Measurements from ENCODE around the gene AGO1.

Gene AGO1

DNA sequence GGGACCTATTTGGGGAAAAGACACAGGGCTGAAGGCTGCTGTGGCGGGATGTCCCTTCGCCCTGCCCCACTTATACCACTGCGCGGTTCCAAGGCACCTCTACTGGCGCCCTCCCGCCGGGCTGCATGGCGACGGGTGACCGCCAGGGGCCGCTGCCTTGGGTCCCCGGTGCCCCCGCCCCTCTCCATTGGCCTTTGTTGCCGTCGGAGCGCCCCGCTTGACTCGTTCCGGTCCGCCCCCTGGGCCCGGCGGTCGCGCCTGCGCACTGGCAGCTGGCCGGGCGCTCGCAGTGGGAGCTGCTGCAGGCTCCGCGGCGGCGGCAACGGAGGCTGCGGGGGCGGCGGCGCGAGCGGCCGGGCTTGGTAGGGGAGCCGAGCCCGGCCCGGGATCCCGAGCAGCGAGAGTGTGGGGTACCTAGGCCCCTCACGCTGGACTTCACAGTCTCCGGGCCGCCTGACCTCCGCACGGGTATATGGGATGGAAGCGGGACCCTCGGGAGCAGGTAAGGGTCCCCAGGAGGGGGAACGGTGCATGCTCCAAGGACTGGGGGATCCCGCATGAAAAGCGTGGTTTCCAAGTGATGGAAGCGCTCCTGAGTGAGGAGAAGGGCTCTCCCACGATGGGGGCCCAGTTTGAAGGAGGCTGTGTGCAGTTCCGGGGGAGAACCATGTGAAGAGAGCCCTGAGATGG is at the start of gene AGO1:
Gene AGO1 (plus strand): TSS at position 265 of the 690 bp plus-strand sequence. CDS start 213 bp downstream, at position 478.
- DNase-seq (ENCODE audit: low read depth): peak; percentile 94

DNA sequence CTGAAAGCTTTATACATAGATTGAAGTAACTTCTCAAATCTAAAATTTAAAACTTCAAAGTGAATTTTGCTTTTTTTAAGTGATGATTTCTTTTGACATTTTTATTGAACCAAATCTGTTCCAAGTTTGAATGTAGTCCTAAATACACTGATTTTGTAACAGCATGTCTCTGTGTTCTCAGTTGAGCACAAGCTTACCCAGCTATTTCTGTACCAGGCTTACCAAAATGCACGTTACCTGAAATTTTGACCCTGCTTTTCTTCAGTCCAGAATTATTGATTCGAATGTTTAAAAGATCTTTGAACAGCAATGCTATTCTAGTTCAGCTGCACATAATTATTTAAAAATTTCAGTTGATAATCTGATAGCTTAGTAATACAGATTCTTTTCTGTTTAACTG is 49.6 kb upstream of the AGO1 start:
- no peak for DNase-seq (ENCODE audit: low read depth)

DNA sequence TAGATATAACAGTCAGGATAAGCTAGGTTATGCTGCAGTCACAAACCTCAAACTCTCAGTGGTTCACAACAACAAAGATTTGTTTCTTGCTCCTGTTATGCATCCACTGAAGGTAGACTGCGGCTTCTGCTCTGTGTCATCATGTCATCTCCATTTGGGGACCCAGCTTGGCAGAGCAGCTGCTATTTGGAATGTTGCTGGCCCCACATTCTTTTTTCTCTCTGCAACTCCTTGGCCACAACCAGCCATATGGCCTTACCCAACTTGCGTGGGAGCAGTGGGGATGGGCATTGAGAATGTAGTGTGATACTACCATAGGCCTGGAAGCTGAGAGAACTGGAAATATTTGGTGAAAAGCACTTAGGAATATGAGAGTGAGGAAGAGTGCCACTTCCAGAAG is 48.8 kb upstream of the AGO1 start:
- DNase-seq (ENCODE audit: low read depth): no peak

DNA sequence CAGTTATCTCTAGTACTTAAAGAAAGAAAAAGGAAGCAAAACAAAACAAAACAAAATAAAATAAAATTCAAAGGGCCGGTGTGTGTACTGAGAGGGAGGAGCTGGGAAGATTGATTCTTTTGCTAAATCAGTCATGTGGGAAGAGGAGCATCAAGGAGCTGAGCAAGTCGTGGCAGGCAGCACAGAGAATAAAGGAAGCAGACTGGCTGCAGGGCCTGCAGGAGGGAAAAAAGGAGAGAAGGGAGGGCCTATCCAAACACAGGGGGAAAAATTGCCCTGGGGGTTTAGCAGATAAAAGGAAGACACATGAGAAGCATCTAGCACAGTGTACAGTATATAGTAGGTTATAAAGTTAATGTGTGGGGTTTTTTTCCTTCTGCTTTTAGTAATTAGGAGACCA is 47.6 kb upstream of the AGO1 start:
- DNase-seq (ENCODE audit: low read depth): no peak

DNA sequence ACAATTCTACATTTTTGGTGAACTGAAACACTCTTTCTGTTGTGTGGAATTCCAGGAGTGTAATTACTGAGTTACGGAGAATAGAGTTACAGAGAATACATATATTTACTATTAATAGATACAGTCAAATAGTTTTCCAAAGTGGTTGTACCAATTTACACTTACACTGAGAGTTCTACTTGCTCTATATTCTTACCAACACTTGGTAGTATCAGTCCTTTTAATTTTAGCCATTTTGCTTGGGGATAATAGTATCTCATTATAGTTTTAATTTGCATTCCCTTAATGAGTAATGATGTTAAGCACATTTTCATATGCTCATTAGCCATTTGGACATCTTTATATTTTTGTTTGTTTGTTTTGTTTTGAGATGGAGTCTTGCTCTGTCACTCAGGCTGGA is 46.3 kb upstream of the AGO1 start:
- DNase-seq (ENCODE audit: low read depth): no peak

DNA sequence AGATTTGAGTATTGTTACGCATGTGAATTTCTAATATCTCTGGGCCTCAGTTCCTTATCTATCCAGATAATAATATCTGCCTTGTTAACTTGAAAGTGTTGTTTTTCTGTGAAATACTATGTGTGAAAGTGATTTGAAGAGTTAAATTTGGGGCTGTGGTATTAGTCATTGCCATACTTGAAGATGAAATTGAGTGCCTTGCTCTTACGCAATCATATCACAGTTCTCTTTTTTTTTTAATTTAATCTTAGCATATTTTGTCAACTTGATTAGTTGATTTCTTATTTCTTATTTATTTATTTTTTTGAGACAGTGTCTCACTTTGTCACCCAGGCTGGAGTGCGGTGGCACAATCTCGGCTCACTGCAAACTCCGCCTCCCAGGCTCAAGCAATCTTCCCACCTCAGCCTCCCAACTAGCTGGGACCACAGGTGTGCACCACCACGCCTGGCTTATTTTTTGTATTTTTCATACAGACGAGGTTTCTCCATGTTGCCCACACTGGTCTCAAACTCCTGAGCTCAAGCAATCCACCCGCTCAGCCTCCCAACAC is 44.2 kb upstream of the AGO1 start:
- DNase-seq (ENCODE audit: low read depth): no peak

DNA sequence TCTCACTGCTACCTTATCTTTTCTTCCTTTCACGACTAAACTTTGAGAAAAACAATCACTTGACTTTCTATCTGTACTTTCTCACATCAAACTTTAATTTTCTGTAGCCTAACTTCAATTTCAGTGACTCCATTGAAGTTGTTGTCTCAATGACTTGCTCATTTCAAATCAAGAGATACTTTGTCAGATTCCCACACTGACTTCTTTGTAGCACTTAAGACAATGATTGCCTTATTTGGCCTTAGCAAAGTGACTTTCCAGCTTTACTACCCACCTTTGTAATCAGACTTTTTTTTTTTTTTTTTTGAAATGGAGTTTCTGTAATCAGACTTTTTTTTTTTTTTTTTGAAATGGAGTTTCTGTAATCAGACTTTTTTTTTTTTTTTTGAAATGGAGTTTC is 38.2 kb upstream of the AGO1 start:
- no peak for DNase-seq (ENCODE audit: low read depth)

DNA sequence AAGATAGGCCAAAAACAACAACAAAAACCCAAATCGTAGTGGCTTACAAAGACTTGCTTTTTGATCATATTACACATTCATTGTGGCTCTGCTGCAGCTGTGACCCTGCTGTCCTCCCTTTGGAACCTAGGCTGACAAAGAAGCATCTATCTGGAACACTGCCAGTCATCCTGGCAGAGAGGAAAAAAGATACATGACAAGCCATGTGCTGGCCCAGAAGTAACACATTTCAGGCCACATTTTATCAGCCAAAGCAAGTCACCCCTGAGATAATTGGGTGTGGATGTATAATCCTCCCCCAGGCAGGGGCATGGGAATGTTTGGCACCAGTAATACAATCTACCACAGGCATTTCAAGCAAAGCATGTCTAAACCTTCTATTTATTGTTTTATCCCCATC is 37.2 kb upstream of the AGO1 start:
- DNase-seq (ENCODE audit: low read depth): no peak

DNA sequence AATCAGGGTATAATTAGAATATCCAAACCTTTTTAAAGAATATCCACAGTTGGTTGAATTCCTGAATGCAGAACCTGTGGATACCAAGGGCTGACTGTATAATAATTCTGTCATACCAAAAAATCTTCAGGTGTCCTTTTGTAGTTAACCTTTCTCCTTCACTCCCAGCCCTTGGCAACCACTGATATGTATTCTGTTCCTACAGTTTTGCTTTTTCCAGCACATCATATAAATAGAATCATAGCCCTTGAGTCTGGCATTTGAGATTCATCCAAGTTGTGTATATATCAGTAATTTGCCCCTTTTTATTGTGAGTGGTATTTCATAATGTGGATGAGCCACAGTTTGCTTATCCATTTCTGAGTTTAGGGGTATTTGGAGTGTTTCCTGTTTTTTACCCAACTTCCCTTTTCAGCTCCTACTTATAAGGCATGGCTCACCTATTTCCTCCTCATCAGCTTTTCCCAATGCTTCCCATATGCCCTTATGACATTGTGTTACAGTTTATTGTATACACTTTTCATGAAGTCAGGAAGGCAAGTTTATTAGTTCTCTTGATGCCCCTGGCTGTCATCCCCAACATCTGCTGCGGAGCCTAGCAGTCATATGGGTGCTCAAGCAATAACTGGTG is 35.0 kb upstream of the AGO1 start:
- no peak for DNase-seq (ENCODE audit: low read depth)

DNA sequence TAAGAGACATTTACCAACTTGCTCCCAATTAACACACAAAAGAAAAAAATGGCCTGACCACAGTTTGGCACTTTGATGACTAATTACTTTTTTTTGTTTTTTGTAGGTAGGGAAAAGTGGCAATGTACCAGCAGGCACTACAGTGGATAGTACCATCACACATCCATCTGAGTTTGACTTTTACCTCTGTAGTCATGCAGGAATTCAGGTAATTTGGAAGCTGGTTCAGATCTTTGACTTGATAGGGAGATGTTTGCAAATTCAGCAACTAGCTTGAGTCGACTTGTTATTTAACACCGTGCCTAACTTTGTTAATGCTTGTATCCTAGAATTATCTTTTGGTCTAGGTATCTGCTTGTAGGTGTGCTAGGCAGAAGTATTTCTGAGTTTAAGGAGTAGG is 33.0 kb upstream of the AGO1 start:
- no peak for DNase-seq (ENCODE audit: low read depth)

DNA sequence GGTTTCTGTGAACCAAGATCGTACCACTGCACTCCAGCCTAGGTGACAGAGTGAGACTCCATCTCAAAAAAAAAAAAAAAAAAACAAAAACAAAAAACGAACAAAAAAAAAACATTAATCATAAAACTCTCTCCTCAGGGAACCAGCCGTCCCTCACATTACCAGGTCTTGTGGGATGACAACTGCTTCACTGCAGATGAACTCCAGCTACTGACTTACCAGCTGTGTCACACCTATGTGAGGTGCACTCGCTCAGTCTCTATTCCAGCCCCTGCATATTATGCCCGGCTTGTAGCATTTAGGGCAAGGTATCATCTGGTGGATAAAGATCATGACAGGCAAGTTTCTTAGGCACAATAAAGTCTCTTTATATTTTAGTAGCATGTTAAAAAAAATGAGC is 32.3 kb upstream of the AGO1 start:
- no peak for DNase-seq (ENCODE audit: low read depth)

DNA sequence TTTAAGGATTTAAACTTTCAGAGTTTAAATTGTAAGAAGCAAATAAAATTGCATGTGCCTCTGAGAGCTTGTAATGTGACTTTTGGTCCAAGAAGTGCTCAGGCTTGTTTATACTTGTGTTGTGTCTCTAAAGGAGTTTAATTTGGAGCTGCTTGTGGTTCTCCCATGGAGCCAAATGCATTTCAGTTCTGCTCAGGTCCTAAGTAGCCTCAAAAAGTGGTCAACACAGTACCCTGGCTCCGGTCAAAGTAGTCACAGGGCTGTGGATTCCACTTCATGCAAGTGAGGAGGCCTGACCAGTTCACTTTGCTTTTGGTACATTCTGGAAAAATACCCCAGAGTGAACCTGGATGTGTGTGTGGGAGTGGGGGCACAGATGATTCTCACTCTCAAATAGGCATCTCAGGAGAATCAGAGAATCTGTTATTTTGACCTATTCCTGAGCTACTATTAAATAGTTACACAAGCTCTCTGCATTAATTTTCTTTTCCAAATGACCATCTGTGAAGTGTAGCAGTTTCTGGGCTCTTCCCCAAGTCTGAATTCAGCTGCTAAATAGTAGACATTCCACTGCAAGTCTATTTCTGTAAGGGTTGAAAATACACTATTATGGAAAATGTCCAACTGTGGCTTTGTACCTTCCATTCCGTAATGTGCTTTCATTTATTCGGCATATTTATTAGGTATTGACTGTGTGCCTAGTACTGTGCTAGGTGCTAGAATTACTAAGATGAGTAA is 31.7 kb upstream of the AGO1 start:
- DNase-seq (ENCODE audit: low read depth): no peak

DNA sequence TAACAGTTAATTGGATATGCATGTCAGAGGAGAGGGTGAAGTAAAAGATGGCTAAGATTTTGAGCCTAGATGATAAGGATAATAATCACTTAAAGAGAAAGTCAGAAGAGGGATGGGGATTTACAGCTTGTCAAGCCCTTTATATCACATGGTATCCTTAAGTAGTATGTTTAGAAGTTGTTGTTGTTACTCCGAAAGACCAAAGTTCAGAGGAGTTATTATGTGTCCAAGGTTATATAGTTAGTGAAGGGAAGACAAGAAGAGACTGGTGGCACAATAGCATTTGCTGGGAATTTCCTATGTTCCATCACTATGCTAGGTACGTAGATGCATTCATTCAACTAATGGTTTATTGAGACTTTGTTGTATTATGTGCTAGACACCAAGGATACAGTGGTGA is 30.8 kb upstream of the AGO1 start:
- no peak for DNase-seq (ENCODE audit: low read depth)

DNA sequence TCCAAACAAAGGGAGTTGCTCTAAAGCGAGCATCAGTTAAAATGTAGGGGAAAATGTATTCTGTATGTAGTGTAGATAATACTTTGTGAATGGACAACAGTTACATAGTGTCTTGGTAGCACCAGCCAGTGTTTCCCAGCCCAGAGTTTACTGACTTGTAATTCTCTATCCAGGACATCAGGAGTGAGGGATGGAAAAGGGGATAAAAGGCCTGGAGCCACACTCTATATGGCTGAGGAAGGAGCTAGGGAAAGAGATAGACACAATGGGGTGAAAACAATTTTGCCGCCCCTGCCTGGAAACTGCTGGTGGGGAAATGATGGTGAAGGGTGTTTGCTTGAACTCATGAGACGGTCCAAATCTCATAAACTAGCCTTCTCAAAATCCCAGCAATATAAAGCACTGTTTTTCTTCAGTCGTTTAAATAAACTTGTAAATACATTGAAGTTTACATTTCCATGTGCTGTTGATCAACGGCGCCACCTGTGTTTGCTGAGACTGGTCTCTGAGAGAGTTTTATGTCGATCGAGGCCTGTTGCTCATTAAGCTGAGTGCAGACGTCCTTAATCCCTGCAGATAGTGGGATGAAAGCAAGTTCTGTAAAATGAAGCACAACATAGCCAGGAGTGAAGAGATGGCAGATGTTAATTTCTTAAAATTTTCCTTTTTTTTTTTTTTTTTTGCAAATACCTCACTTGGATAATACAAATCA is 27.9 kb upstream of the AGO1 start:
- no peak for DNase-seq (ENCODE audit: low read depth)

DNA sequence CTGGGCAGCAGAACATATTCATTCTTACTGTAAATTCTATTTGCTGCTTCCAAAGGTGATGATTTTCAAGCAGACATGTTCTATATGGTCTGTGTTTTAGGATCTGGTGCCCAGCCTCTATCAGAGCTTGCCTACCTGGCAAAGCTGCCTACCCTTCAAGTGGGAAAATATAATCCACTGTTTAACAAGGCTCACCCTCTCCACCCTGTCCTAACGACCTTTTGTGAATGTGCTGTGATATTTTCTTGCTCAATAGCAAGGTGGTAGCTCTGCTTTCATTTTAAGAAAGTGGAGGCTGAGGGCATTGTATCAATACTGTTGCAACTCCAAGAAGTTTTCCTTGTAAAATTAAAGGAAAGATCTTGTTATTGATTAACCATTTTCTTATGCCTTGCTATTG is 26.0 kb upstream of the AGO1 start:
- no peak for DNase-seq (ENCODE audit: low read depth)

DNA sequence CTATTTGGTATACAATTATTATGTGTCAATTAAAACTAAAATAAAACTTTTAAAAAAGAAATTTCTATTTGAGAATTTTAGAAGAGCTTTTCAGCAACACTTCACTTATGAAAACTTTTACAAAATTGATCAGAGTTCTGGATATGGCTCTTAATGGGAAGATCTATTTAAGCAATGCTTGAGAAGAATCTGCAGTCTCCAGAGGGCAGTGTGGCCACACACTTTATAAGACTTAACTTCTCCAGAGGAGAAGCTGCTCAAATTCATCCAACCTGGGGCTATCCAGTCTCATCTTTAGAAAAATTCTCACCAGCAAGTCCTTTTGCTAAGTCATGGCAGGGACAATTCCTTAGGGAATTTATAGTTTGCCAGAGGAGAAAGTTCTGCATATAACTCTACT is 25.2 kb upstream of the AGO1 start:
- no peak for DNase-seq (ENCODE audit: low read depth)

DNA sequence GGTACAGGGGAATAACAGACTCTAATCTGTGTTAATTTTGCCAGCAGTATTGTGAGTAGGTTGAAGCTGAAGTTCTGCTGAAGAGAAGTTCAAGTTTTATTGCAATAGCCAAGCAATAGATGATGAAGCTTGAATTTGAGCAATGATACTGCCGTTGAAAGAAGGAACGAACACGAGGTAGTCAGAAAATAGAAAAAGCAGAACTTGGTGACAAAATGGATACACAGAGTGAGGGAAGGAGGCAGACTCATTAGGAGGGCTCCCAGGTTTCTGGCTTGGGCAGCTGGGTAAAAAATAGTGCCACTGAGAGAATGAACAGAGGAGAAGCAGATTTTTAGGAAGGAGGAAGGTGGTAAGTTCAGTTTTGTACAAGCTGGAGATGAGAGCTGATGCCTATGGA is 22.3 kb upstream of the AGO1 start:
- DNase-seq (ENCODE audit: low read depth): no peak

DNA sequence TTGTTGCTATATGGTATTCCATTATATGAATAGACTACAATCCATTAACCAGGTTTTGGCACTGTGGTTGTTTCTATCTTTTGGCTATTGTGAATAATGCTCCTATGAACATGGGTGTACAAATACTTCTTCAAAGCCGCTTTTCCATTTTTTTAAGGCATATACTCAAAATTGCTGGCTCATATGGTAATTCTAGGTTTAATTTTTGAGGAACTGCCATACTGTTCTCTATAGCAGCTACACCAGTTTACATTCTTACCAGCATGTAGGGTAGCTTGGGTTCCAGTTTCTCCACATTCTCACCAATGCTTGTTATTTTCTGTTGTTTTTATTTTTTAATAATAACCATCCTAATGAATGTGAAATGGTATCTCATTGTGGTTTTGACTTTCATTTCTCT is 19.9 kb upstream of the AGO1 start:
- DNase-seq (ENCODE audit: low read depth): no peak

DNA sequence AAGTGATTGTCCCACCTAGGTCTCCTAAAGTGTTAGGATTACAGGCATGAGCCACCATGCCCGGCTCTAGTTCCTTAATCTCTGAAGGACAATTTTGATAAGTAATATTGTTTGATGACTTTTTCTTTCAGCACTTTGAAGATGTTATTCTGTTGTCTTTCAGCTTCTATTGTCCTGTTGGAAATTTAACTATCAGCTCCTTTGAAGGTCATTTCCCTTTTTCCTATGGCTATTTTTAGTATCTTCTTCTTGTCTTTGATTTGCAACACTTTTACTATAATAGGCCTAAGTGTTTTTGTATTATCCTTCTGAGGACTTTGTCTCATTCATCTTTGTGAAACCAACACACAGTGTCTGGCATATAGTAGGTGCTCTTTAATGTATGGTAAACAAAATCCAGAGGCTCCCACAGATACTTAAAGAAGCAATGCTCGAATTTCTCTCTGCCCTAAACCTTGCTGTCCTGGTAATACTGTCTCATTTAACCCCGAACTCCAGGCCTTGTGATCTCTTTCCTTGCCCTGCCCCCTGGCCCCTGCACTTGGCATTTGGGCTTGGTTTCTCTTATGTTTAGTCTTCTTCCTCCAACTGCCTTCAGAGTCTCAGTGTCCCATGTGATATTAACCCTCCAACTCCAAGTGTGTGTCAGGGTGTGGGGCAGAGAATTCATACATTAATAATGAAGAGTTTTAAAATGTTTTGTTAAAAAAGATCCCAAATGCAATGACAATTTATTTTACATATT is 19.0 kb upstream of the AGO1 start:
- DNase-seq (ENCODE audit: low read depth): no peak

DNA sequence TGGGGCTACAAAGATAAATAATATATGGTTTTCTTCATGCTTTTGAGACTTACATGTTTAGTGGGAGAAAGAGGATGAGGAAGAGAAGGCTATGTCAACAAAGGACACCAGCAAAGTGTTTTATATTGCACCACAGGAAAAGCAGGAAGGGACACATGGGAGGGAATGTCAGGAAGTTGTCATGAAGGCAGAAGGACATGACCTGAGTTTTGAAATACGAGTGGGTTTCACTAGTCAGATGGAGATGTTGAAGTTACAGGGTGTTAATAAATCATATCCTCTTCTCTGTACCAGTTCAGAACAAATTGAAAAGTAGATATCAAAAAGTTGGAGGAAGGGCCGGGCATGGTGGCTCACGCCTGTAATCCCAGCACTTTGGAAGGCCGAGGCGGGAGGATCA is 18.2 kb upstream of the AGO1 start:
- no peak for DNase-seq (ENCODE audit: low read depth)

DNA sequence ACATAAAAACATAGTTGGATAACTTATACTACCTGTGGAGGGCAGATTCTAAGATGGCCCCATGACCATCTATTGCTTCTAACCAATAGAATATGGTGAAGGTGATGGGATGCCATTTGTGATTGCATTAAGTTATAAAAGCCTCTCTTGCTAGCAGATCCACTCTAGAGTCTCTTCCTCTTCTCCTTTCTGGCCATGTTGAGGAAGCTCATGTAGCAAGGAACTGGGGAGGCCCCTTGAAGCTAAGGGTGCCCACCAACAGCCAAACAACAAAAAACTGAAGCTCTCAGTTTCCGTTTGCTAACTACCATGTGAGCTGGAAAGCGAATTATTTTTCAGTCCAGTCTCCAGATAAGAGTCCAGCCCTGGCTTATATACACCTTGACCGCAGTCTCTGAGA is 16.0 kb upstream of the AGO1 start:
- DNase-seq (ENCODE audit: low read depth): no peak

Measured in stimulated activated CD8-positive, alpha-beta memory T cell treated with anti-CD3 and anti-CD28 coated beads, Interleukin-12 subunit alpha, Interleukin-12 subunit beta, amount 100 ng/mL, for 1 hour (primary cell).